Medulla oblongata (tissue), 1 donor: Measurements from ENCODE around the gene HOXA6.

Experiments
- DNase-seq: peaks from one replicate; pipeline ENCODE4 v3.0.0-alpha.2; 2015; ENCODE audit errors: extremely low spot score

The HOXA6 gene

GRCh38 chr7:27161214-27161720 lies 13.7 kb upstream of the HOXA6 start:
- peak; percentile 53 for DNase-seq

DNA sequence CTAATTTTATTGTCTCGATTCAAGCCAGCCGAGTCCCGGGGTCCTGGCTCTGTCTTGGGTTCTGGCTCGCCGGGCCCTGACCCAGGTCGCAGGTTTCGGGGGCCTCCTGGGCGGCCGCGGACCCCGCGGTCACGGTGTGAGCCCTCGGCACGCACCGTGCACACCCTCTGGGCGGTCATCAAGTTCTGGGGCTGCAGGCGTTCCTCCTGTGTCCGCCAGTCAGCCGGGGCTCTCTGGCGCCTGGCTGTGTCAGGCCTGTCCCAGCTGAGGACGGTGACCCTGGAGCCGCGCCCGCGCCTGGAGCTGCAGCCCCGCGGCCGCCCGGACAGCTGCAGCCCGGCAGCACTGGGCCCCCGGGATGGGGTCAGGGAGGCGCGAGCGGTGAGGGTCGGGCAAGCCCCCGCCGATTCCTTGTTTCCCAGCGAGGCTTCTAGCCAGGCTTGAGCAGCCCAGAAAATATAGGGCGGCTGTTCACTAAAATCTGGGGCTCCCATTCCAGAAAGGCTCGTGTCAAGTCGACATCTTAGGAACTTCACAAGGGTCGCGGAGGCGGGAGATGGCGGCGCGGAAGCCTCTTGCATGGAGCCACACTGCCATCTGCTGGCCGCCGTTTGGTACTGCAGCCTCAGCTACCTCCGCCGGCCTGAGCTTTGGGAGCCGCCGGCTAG lies 13.1 kb upstream of the HOXA6 start:
- peak; percentile 88 for DNase-seq

GRCh38 chr7:27160145-27160545 lies 12.6 kb upstream of the HOXA6 start:
- DNase-seq = no peak

DNA sequence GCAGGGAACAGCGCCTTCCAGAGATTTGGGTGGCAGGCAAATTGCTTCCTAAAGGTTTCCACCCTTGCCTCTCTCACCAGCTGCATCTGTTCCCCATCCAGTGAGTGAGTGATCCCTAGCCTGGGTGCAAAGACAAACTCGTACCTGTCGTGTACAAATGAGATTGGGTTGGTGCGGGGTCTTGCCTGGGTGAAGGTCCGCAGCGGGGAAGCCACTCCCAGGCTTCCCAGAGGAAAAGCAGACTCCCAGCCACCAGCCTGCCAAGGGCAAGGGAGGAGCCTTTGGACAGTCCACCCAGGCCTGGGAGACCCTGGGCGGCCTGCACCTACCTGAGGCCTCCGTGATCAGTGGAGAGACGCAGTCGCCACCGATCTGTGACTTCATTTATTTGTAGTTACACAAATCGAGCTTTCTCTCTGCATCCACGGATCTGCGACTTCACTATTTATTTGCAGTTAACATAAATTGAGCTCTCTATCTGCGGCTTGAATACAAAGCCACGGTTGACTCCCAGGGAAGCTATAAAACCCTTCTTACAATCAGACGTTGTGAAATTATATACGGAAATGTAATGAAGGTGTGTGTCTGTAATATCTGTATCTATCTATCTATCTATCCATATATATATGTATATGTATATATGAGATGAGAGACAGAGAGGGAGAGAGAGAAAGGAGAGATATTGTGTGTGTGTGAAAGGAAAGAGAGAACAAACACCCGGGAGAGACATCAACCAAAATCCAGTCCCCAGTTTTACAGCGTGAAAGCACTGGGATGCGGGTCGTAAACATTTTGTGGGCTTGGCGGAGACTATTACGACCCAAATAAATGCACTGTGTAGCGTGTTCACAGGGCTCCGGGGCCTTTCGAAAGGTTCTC lies 11.9 kb upstream of the HOXA6 start:
- DNase-seq = no peak

DNA sequence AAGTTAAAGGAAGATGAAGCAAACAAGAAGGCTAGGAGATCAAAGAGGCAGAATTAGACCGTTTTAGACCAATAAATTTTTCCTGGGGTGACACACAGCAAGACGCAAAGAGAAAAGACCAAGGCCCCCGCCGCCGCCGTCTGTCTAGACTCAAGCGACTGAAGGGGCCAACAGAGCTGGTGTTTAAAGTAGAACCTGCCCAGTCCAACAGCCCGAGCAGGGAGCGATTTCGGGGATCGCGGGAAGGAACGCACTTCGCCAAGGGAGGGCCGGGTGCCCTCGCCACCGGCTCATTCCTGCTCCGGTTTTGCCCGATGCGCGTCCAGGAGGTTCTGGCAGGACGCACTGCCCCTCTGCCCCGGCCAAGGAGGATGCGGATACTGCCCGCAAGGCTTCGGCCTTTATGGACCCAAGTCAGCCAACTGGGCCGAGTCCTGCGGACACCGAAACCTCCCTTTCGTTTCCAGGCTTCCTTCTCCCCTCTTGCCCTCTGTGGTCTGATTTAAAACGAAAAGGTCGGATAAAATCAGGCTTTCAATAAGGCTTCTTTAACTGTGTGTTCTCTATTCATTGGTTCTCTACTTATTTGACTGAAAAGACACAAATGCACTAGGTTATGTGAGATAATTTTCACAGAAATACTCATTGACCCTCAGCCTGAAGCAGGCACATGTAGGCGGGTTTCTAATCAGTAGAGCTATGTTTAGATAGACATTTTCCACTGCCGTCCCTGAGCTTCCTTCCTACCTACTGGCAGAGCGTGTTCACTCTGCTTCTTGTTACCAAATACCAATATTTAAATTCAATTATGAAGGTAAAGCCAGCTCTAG lies 11.1 kb upstream of the HOXA6 start:
- no peak for DNase-seq

- no peak for DNase-seq
Observed at GRCh38 chr7:27157702-27158431, 10.3 kb upstream of the HOXA6 start.

GRCh38 chr7:27156916-27157701 lies 9.5 kb upstream of the HOXA6 start:
- DNase-seq = no peak

DNA sequence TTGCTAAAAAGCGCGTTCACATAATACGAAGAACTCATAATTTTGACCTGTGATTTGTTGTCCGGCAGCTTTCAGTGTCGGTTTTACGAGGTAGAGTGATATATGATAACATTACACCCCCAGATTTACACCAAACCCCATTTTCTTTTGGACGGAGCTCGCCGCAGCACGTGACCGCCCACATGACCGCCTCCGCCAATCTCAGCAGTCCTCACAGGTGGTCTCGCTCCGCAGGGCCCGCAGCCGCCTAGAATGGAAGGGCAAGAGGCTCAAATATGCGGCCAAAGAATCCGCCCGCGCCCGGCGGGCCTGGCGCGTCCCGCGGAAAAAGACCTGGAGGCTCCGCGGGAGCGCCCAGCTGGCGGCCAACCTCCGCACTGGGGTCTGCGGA lies 8.9 kb upstream of the HOXA6 start, which contains the start of gene HOXA7:
HOXA7 (minus strand) TSS at position 168 of the 391 bp plus-strand sequence; CDS start at position 38, 130 bp downstream.
- DNase-seq = peak; percentile 82

DNA sequence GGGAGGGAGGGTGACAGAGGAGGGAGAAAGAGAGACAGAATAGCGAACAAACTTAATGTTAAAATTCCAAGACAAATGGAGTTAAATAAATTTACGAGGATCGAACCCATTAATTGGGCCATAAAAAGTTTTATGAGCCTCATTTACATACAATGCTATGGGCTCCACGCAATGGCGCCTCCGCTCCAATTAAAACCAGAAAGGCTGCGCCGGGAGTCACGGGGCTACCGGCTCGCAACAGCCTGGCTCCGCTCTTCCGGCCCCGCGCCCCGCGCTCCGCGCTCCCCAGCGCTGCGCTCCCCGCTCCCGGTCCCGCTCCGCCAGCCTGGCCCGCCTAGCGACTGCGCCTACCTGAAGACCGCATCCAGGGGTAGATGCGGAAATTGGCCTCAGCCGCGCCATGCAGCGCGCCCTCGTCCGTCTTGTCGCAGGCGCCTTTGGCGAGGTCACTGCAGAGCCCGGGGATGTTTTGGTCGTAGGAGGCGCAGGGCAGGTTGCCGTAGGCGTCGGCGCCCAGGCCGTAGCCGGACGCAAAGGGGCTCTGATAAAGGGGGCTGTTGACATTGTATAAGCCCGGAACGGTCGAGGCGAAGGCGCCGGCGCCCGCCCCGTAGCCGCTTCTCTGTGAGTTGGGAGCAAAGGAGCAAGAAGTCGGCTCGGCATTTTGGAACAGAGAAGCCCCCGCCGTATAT lies 8.4 kb upstream of the HOXA6 start:
- peak; percentile 40 for DNase-seq

DNA sequence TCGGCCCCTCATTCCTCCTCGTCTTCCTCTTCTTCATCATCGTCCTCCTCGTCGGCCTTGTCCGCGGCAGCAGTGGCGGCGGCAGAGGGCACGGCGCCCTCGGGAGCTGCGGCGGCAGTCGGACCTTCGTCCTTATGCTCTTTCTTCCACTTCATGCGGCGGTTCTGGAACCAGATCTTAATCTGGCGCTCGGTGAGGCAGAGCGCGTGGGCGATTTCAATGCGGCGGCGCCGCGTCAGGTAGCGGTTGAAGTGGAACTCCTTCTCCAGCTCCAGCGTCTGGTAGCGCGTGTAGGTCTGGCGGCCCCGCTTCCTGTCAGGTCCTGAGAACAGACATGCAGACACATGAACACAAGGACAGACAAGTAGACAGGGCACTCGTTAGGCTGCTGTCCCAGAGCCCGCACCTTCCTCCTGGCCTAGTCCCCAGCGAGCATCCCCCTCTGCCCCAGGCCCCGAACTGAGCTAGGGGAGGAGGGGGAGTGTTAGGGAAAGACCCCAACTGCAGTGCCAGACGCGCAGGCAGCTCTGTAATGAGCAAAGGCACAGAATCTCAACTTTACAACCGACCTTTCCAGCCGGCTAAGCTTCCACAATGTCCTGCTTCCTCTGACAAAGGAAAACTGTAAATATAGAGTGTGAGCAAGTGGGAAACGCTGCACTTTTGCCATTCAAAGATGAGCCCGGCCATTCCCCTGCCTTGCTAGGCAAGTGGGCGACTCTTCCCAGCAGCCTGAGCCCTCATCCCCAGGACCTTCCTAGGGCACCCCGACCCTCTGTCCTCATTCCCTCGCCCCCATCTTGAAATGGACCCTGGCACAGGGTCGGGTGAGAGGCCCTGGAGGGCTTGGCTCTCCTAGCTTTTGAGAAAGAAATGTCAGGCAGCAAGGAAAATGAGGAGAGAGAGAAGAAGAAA lies 7.6 kb upstream of the HOXA6 start:
- no peak for DNase-seq

DNA sequence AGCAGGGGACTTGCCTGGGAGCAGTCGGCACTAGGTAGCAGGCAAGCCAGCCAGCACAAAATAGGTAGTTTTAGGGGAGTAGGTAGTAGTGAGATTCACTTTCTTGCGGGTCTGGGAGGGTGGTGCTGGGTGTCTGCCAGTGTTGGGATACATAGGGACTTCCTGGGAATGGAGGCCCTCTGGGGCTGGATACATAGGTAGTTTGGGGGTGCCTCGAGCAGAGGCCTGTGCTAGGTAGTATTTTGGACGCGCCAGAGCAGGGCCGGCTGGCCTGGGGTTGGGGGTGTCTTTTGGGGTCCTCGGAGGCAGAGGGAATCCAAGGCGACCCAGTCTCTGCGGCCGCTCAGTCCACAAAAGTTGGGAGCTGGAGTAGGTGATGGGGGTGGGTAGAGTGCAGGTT lies 6.8 kb upstream of the HOXA6 start:
- DNase-seq = no peak

DNA sequence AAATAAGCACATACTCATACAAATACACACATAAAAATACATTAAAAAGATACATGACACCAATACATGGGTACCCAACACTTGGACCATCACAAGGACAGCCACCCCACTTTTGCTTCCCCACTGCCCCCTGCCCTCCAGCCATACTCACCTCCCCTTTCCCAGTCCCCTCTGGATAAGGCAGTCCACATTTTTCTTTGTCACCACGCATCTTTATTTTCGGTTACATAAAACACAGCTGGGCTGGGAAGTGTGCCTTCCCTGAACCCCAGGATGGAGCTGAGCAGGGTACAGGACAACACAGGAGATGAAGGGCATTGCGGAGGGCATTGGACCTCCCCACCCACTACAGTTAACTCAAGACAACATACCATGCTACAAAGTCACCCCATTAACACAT lies 6.0 kb upstream of the HOXA6 start:
- DNase-seq = no peak

- no peak for DNase-seq
Observed at GRCh38 chr7:27152816-27153442, 5.4 kb upstream of the HOXA6 start.

DNA sequence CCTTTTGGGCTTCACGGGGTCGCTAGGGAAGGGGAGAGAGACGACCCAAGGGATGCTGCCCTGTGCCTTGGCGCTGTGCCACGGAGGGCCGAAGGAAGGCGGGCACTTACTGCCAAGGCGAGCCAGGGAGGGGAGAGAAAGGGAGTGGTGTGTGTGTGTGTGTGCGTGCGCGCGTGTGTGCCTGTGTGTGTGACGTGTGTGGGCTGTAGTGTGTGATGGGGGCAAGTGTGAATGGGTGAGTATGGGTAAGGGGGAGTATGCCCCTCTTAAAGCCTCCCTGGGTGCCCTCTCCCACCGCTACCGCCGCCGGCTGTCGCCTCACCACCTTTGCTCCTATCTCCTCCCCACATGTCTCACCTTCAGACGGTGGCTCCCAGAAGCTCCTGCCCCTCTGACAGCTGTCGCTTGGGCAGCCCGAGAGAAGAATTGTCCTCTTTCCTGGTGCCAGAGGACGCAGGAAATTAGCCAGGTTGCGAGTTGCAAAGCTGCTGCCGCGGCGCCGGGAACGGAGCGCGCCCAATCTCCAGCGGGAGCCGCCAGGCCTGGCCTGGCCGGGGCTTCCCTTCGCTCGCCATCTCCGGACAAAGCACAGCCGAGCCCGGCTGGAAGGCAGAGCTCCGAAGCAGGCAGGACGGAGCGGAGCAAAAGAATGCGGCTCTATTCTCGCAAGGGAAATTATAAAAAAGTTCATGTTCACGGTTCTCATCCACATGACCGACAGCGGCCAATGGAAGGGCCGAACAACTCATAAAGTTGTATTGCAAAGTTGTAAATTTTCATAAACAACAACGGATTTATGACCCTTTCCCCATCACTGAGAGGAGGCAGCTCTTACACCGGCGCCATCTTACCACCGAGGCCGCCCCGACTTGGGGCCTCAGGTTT lies 4.6 kb upstream of the HOXA6 start, which contains the start of gene HOXA3:
HOXA3 (minus strand) TSS at position 653 of the 885 bp plus-strand sequence. CDS start 41,943 bp downstream, outside the sequence.
- no peak for DNase-seq

GRCh38 chr7:27151341-27151930 lies 3.9 kb upstream of the HOXA6 start:
- DNase-seq = no peak

GRCh38 chr7:27150568-27151340 lies 3.2 kb upstream of the HOXA6 start:
- DNase-seq = peak; percentile 84
